ENCODE results near the gene KHDC3L.

DNA sequence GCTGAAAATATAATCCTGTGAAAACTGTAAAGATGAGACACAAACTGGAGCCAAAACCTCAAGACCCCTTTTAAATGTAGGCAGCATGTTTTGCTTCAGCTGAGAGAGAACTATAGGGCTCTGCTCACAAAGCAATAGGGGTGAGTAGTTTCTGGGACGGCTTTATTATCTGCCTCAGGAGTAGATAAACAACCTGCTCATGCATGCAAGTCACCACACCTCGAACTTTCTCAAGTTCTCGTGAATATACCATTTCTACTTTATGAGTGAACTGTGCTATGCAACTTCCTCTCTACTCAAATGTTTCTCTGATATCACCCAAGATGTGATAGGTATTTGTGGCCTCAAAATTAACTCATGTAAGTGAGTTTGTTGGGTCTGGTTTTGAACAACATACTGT lies 14.8 kb downstream of the KHDC3L start:
- TF ChIP-seq, protein P1, sequence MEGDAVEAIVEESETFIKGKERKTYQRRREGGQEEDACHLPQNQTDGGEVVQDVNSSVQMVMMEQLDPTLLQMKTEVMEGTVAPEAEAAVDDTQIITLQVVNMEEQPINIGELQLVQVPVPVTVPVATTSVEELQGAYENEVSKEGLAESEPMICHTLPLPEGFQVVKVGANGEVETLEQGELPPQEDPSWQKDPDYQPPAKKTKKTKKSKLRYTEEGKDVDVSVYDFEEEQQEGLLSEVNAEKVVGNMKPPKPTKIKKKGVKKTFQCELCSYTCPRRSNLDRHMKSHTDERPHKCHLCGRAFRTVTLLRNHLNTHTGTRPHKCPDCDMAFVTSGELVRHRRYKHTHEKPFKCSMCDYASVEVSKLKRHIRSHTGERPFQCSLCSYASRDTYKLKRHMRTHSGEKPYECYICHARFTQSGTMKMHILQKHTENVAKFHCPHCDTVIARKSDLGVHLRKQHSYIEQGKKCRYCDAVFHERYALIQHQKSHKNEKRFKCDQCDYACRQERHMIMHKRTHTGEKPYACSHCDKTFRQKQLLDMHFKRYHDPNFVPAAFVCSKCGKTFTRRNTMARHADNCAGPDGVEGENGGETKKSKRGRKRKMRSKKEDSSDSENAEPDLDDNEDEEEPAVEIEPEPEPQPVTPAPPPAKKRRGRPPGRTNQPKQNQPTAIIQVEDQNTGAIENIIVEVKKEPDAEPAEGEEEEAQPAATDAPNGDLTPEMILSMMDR (IDR thresholded peaks at IDR 0.05; ENCODE audit: low read depth, low read length) = no peak
- TF ChIP-seq EZH2phosphoT487 (IDR thresholded peaks at IDR 0.05; ENCODE audit: low read depth) = no peak

Data from OCI-LY3 (cell line).